ENCODE measurements around the gene PTPN7.

Gene PTPN7

GRCh38 chr1:202189001-202189790 lies 28.8 kb upstream of the PTPN7 start:
- peak; percentile 76 for TF ChIP-seq CTCF (IDR thresholded peaks at IDR 0.05; ENCODE audit: poor library complexity, severe bottlenecking)
- no peaks in the 10 kb centered on the region for H3K4me1 ChIP-seq (ENCODE audit: insufficient read depth, poor library complexity, severe bottlenecking)
- no peaks in the 10 kb centered on the region for H3K36me3 ChIP-seq (ENCODE audit: low read depth)
- DNase-seq (ENCODE audit: low spot score), result no peak
- ATAC-seq (ENCODE audit: low read depth), result peak; percentile 65
- no peak overlapping the region for H3K4me3 ChIP-seq (ENCODE audit: severe bottlenecking)
- H3K27me3 ChIP-seq (ENCODE audit: insufficient read depth, poor library complexity, severe bottlenecking), result peaks cover 3% of the 10 kb centered on the region
- H3K27ac ChIP-seq (ENCODE audit: poor library complexity, severe bottlenecking), result no peak overlapping the region
- H3K9me3 ChIP-seq (ENCODE audit: severe bottlenecking), result no peaks in the 10 kb centered on the region

- no peaks in the 10 kb centered on the region for H3K27me3 ChIP-seq (ENCODE audit: insufficient read depth, poor library complexity, severe bottlenecking)
- no peak for TF ChIP-seq CTCF (IDR thresholded peaks at IDR 0.05; ENCODE audit: poor library complexity, severe bottlenecking)
- ATAC-seq (ENCODE audit: low read depth), result no peak
These were observed 27.4 kb upstream of the PTPN7 start for GRCh38 chr1:202187697-202188407.

GRCh38 chr1:202187041-202187671 lies 26.8 kb upstream of the PTPN7 start:
- Histone ChIP-seq H3K27me3 (ENCODE audit: insufficient read depth, poor library complexity, severe bottlenecking) (no peaks in the 10 kb centered on the region), H3K27ac (ENCODE audit: poor library complexity, severe bottlenecking) (no peak overlapping the region), H3K36me3 (ENCODE audit: low read depth) (no peaks in the 10 kb centered on the region), H3K9me3 (ENCODE audit: severe bottlenecking) (no peaks in the 10 kb centered on the region), H3K4me3 (ENCODE audit: severe bottlenecking) (no peak overlapping the region), H3K4me1 (ENCODE audit: insufficient read depth, poor library complexity, severe bottlenecking) (no peaks in the 10 kb centered on the region)
- no peak for TF ChIP-seq CTCF (IDR thresholded peaks at IDR 0.05; ENCODE audit: poor library complexity, severe bottlenecking)
- DNase-seq (ENCODE audit: low spot score) (no peak), ATAC-seq (ENCODE audit: low read depth) (no peak)

More at GRCh38 chr1:202187697-202188407, 27.4 kb upstream of the PTPN7 start:
- H3K36me3 ChIP-seq (ENCODE audit: low read depth), result no peaks in the 10 kb centered on the region
- H3K4me1 ChIP-seq (ENCODE audit: insufficient read depth, poor library complexity, severe bottlenecking), result no peaks in the 10 kb centered on the region
- no peak for DNase-seq (ENCODE audit: low spot score)
- no peaks in the 10 kb centered on the region for H3K9me3 ChIP-seq (ENCODE audit: severe bottlenecking)
- no peak overlapping the region for H3K27ac ChIP-seq (ENCODE audit: poor library complexity, severe bottlenecking)
- H3K4me3 ChIP-seq (ENCODE audit: severe bottlenecking), result no peak overlapping the region

- peak; percentile 42 for DNase-seq (ENCODE audit: low spot score)
- no peak for TF ChIP-seq CTCF (IDR thresholded peaks at IDR 0.05; ENCODE audit: poor library complexity, severe bottlenecking)
- ATAC-seq (ENCODE audit: low read depth), result no peak
- H3K4me3 ChIP-seq (ENCODE audit: severe bottlenecking), result no peak overlapping the region
- no peaks in the 10 kb centered on the region for H3K4me1 ChIP-seq (ENCODE audit: insufficient read depth, poor library complexity, severe bottlenecking)
- no peaks in the 10 kb centered on the region for H3K36me3 ChIP-seq (ENCODE audit: low read depth)
- no peaks in the 10 kb centered on the region for H3K27me3 ChIP-seq (ENCODE audit: insufficient read depth, poor library complexity, severe bottlenecking)
- no peaks in the 10 kb centered on the region for H3K9me3 ChIP-seq (ENCODE audit: severe bottlenecking)
- H3K27ac ChIP-seq (ENCODE audit: poor library complexity, severe bottlenecking), result no peak overlapping the region
These were observed 25.9 kb upstream of the PTPN7 start for GRCh38 chr1:202186327-202186726.
